ENCODE measurements around the gene CXXC4.

Gene CXXC4

GRCh38 chr4:104486716-104487504 is 7.8 kb downstream of the CXXC4 start:
- DNase-seq, result no peak

- DNase-seq, result no peak
These were observed 19.0 kb downstream of the CXXC4 start for GRCh38 chr4:104475652-104476051.

GRCh38 chr4:104472766-104473165 is 21.9 kb downstream of the CXXC4 start:
- no peak for DNase-seq

GRCh38 chr4:104470770-104471169 is 23.9 kb downstream of the CXXC4 start:
- DNase-seq, result no peak

GRCh38 chr4:104469794-104470193 is 24.9 kb downstream of the CXXC4 start:
- no peak for DNase-seq

- no peak for DNase-seq
These were observed 29.1 kb downstream of the CXXC4 start for GRCh38 chr4:104465619-104466018.

GRCh38 chr4:104465201-104465600 is 29.5 kb downstream of the CXXC4 start:
- no peak for DNase-seq

- no peak for DNase-seq
These were observed 32.1 kb downstream of the CXXC4 start for GRCh38 chr4:104462641-104463040.

- DNase-seq, result no peak
These were observed 37.2 kb downstream of the CXXC4 start for GRCh38 chr4:104457308-104457981.

- no peak for DNase-seq
These were observed 43.1 kb downstream of the CXXC4 start for GRCh38 chr4:104451573-104451972.

- DNase-seq, result no peak
These were observed 45.2 kb downstream of the CXXC4 start for GRCh38 chr4:104449537-104449936.

- DNase-seq, result no peak
These were observed 47.4 kb downstream of the CXXC4 start for GRCh38 chr4:104447294-104447693.

GRCh38 chr4:104446431-104447278 is 48.0 kb downstream of the CXXC4 start:
- DNase-seq, result no peak

- no peak for DNase-seq
These were observed 50.0 kb downstream of the CXXC4 start for GRCh38 chr4:104444685-104445084.

GRCh38 chr4:104436542-104436941 is 58.2 kb downstream of the CXXC4 start:
- DNase-seq, result no peak

- no peak for DNase-seq
These were observed 65.4 kb downstream of the CXXC4 start for GRCh38 chr4:104429150-104429741.

GRCh38 chr4:104425948-104426347 is 68.7 kb downstream of the CXXC4 start:
- DNase-seq, result no peak

GRCh38 chr4:104424989-104425388 is 69.7 kb downstream of the CXXC4 start:
- no peak for DNase-seq

GRCh38 chr4:104424475-104424941 is 70.2 kb downstream of the CXXC4 start:
- no peak for DNase-seq

GRCh38 chr4:104421566-104421965 is 73.1 kb downstream of the CXXC4 start:
- DNase-seq, result no peak

- DNase-seq, result no peak
These were observed 73.9 kb downstream of the CXXC4 start for GRCh38 chr4:104420766-104421165.
